ENCODE results near the gene ZNF277.

The ZNF277 gene

DNA sequence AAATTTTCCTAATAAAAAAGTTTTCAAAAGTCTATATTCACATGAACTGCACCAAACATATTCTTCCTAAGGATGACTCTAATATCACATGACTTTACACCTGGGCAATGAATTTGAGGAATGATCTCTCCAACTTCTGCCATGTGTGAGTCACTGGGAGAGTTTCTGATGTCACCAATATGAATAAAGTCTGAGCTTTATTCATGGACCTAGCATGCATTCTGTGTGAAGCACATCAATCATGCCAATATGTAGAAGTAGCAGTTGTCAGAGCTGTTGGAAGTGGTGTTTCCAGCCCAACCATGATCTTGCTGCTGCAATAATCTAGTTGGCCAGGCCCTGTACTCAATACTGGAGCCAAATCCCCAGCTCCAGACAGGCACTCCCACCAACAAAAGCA lies 152.0 kb downstream of the ZNF277 start:
- no peak for TF ChIP-seq YY1 (IDR thresholded peaks at IDR 0.05; ENCODE audit: low read depth)
- TF ChIP-seq CEBPB (IDR thresholded peaks at IDR 0.05) = no peak
- TF ChIP-seq, protein P1, sequence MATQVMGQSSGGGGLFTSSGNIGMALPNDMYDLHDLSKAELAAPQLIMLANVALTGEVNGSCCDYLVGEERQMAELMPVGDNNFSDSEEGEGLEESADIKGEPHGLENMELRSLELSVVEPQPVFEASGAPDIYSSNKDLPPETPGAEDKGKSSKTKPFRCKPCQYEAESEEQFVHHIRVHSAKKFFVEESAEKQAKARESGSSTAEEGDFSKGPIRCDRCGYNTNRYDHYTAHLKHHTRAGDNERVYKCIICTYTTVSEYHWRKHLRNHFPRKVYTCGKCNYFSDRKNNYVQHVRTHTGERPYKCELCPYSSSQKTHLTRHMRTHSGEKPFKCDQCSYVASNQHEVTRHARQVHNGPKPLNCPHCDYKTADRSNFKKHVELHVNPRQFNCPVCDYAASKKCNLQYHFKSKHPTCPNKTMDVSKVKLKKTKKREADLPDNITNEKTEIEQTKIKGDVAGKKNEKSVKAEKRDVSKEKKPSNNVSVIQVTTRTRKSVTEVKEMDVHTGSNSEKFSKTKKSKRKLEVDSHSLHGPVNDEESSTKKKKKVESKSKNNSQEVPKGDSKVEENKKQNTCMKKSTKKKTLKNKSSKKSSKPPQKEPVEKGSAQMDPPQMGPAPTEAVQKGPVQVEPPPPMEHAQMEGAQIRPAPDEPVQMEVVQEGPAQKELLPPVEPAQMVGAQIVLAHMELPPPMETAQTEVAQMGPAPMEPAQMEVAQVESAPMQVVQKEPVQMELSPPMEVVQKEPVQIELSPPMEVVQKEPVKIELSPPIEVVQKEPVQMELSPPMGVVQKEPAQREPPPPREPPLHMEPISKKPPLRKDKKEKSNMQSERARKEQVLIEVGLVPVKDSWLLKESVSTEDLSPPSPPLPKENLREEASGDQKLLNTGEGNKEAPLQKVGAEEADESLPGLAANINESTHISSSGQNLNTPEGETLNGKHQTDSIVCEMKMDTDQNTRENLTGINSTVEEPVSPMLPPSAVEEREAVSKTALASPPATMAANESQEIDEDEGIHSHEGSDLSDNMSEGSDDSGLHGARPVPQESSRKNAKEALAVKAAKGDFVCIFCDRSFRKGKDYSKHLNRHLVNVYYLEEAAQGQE (IDR thresholded peaks at IDR 0.05; ENCODE audit: low read depth) = no peak
- no peak for TF ChIP-seq ZBTB7A (IDR thresholded peaks at IDR 0.05; ENCODE audit: low read depth)
- no peak for TF ChIP-seq EP300 (IDR thresholded peaks at IDR 0.05; ENCODE audit: borderline replicate concordance)
- TF ChIP-seq, protein P2, sequence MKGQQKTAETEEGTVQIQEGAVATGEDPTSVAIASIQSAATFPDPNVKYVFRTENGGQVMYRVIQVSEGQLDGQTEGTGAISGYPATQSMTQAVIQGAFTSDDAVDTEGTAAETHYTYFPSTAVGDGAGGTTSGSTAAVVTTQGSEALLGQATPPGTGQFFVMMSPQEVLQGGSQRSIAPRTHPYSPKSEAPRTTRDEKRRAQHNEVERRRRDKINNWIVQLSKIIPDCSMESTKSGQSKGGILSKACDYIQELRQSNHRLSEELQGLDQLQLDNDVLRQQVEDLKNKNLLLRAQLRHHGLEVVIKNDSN (IDR thresholded peaks at IDR 0.05) = no peak
- no peak for TF ChIP-seq RAD21 (IDR thresholded peaks at IDR 0.05; ENCODE audit: low read depth)
- no peak for TF ChIP-seq FOXM1 (IDR thresholded peaks at IDR 0.05; ENCODE audit: borderline replicate concordance, low read depth)
- no peak for TF ChIP-seq TAF1 (IDR thresholded peaks at IDR 0.05; ENCODE audit: low read depth)
- TF ChIP-seq, protein P3, sequence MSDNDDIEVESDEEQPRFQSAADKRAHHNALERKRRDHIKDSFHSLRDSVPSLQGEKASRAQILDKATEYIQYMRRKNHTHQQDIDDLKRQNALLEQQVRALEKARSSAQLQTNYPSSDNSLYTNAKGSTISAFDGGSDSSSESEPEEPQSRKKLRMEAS (IDR thresholded peaks at IDR 0.05) = no peak
- no peak for TF ChIP-seq NFIC (IDR thresholded peaks at IDR 0.05)

DNA sequence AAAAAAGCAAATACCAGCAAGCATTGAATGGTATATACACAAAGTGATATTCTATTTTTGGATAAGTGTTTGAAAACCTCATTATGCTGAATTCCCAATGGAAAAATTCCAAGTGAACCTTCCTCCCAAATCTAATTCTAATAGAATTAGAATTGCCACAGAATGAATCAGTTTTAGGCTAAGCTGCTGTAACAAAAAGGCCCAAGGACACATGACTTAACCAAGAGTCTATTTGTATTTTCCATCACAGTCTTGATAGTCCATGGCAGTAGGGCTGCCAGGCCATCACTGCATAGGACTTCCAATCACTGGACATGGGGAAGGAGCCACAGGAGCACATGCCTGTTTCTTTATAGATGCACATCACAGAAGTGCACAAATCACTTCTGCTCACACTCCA lies 152.6 kb downstream of the ZNF277 start:
- TF ChIP-seq RAD21 (IDR thresholded peaks at IDR 0.05; ENCODE audit: low read depth) = no peak
- TF ChIP-seq, protein P3 (IDR thresholded peaks at IDR 0.05) = no peak
- TF ChIP-seq EP300 (IDR thresholded peaks at IDR 0.05; ENCODE audit: borderline replicate concordance) = no peak
- no peak for TF ChIP-seq YY1 (IDR thresholded peaks at IDR 0.05; ENCODE audit: low read depth)
- no peak for TF ChIP-seq TCF12 (IDR thresholded peaks at IDR 0.05; ENCODE audit: low read depth)
- TF ChIP-seq, protein P2 (IDR thresholded peaks at IDR 0.05) = no peak
- no peak for TF ChIP-seq FOXM1 (IDR thresholded peaks at IDR 0.05; ENCODE audit: borderline replicate concordance, low read depth)

DNA sequence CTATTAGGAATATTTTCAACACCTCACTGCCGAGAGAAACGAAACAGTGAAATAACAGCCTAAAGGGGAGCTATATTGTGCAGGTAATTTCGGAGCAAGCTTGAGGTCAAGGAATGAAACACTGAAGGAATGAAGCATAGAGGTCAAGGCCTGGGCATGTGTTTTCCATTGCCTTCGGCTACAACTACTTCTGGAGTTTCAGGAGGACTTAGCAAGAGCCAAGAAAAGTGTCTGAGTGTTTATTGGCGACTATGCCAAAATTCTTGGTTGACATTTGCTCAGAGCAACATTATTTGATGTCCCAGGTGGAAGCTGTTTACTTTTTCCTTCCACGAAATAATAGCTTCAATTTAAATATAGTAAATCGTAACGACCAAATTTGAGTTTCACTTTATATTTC lies 154.2 kb downstream of the ZNF277 start:
- TF ChIP-seq TCF12 (IDR thresholded peaks at IDR 0.05; ENCODE audit: low read depth) (no peak), ZBTB7A (IDR thresholded peaks at IDR 0.05; ENCODE audit: low read depth) (no peak), TAF1 (IDR thresholded peaks at IDR 0.05; ENCODE audit: low read depth) (no peak), EGR1 (IDR thresholded peaks at IDR 0.05) (no peak), FOXM1 (IDR thresholded peaks at IDR 0.05; ENCODE audit: borderline replicate concordance, low read depth) (no peak), CEBPB (IDR thresholded peaks at IDR 0.05) (no peak), NFIC (IDR thresholded peaks at IDR 0.05) (no peak), YY1 (IDR thresholded peaks at IDR 0.05; ENCODE audit: low read depth) (no peak), RAD21 (IDR thresholded peaks at IDR 0.05; ENCODE audit: low read depth) (no peak), EP300 (IDR thresholded peaks at IDR 0.05; ENCODE audit: borderline replicate concordance) (no peak), TEAD4 (IDR thresholded peaks at IDR 0.05) (no peak), CREB1 (IDR thresholded peaks at IDR 0.05; ENCODE audit: low read depth) (no peak)
- TF ChIP-seq, protein P1 (IDR thresholded peaks at IDR 0.05; ENCODE audit: low read depth) = no peak
- TF ChIP-seq, protein P2 (IDR thresholded peaks at IDR 0.05) = no peak
- TF ChIP-seq, protein P3 (IDR thresholded peaks at IDR 0.05) = no peak

DNA sequence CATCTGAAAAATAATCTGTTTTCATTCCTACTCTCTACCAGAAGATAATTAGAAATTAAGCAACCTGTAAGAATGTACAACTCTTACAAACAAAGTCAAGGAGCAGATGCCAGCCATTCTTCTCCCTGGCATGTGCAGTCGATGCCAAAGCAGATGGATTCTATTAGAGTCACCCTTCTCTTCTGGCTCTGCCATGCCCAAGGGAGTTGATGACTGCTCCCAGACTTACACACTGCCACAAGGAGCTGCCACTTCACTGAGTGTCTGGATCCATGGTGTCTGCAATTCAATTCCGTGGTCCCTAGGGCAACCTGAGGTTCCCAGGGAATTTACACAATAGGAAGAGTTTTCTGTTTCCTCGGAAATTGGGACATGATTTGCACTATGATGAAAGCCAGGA lies 154.7 kb downstream of the ZNF277 start:
- no peak for TF ChIP-seq CREB1 (IDR thresholded peaks at IDR 0.05; ENCODE audit: low read depth)
- no peak for TF ChIP-seq NFIC (IDR thresholded peaks at IDR 0.05)
- TF ChIP-seq RAD21 (IDR thresholded peaks at IDR 0.05; ENCODE audit: low read depth) = no peak
- TF ChIP-seq, protein P2 (IDR thresholded peaks at IDR 0.05) = no peak
- no peak for TF ChIP-seq EGR1 (IDR thresholded peaks at IDR 0.05)
- TF ChIP-seq CEBPB (IDR thresholded peaks at IDR 0.05) = no peak
- no peak for TF ChIP-seq YY1 (IDR thresholded peaks at IDR 0.05; ENCODE audit: low read depth)
- TF ChIP-seq TEAD4 (IDR thresholded peaks at IDR 0.05) = no peak
- TF ChIP-seq, protein P3 (IDR thresholded peaks at IDR 0.05) = no peak
- TF ChIP-seq EP300 (IDR thresholded peaks at IDR 0.05; ENCODE audit: borderline replicate concordance) = no peak
- no peak for TF ChIP-seq ZBTB7A (IDR thresholded peaks at IDR 0.05; ENCODE audit: low read depth)
- no peak for TF ChIP-seq TCF12 (IDR thresholded peaks at IDR 0.05; ENCODE audit: low read depth)
- TF ChIP-seq TAF1 (IDR thresholded peaks at IDR 0.05; ENCODE audit: low read depth) = no peak
- TF ChIP-seq, protein P1 (IDR thresholded peaks at IDR 0.05; ENCODE audit: low read depth) = no peak
- TF ChIP-seq FOXM1 (IDR thresholded peaks at IDR 0.05; ENCODE audit: borderline replicate concordance, low read depth) = no peak
